Liver (tissue), 9 donors: ENCODE results near the gene GLI3. TPM values are rescaled to one million over a fixed set of nuclear protein-coding genes. Genes with fewer than 3 reads are reported as not detected.

Experiments used
- DNase-seq: peaks from one replicate; pipeline ENCODE4 v3.0.0-alpha.2; 2017; ENCODE audit warnings: low spot score
- H3K27ac ChIP-seq, 2 donors: one replicate each; pipeline ENCODE4 v1.7.0; 2013; ENCODE audit warnings: inconsistent platforms in 2 of 2, low read length in 2 of 2, control low read depth in 1 of 2, low read depth in 1 of 2, mild to moderate bottlenecking in 1 of 2
- H3K27me3 ChIP-seq, 4 donors: one replicate each; pipeline versions ENCODE4 v1.6.1 to v1.7.0; 2013; ENCODE audit warnings: low read length in 3 of 4, inconsistent platforms in 1 of 4, mild to moderate bottlenecking in 1 of 4, moderate library complexity in 1 of 4; ENCODE audit not compliant: control insufficient read depth in 4 of 4, insufficient read depth in 4 of 4
- H3K36me3 ChIP-seq, 4 donors: one replicate each; pipeline versions ENCODE4 v1.6.1 to v1.7.0; 2013; ENCODE audit warnings: low read length in 3 of 4, mild to moderate bottlenecking in 3 of 4, low read depth in 1 of 4, moderate library complexity in 1 of 4; ENCODE audit not compliant: control insufficient read depth in 4 of 4, insufficient read depth in 3 of 4
- H3K4me1 ChIP-seq, 4 donors: one replicate each; pipeline versions ENCODE4 v1.6.1 to v1.7.0; 2013; ENCODE audit warnings: low read length in 3 of 4, mild to moderate bottlenecking in 3 of 4, moderate library complexity in 1 of 4; ENCODE audit not compliant: control insufficient read depth in 4 of 4, insufficient read depth in 4 of 4
- H3K4me3 ChIP-seq, 3 donors: one replicate each; pipeline versions ENCODE4 v1.6.1 to v1.7.0; 2013; ENCODE audit warnings: low read length in 3 of 3, control low read depth in 1 of 3, low read depth in 1 of 3, mild to moderate bottlenecking in 1 of 3
- H3K9ac ChIP-seq, 2 donors: one replicate each; pipeline ENCODE4 v1.7.0; 2013; ENCODE audit warnings: low read length in 2 of 2, mild to moderate bottlenecking in 2 of 2, moderate library complexity in 2 of 2, control low read depth in 1 of 2, low read depth in 1 of 2
- H3K9me3 ChIP-seq, 4 donors: one replicate each; pipeline versions ENCODE4 v1.6.1 to v1.7.0; 2013; ENCODE audit warnings: low read length in 3 of 4; ENCODE audit not compliant: control insufficient read depth in 4 of 4
- ATF3 ChIP-seq: IDR thresholded peaks from 2 replicates; pipeline ENCODE4 v1.6.1; 2016; ENCODE audit warnings: antibody characterized with exemption
- CTCF ChIP-seq: fragments of 150-350 bp; IDR thresholded peaks from 2 replicates; pipeline ENCODE4 v1.5.1; 2017; ENCODE audit warnings: improper control_type of control experiment, low read depth, low read length; ENCODE audit not compliant: missing input control
- EGR1 ChIP-seq, 2 donors: IDR thresholded peaks; 2 replicates each; pipeline ENCODE4 v1.6.1; 2016 to 2018; ENCODE audit warnings: antibody characterized with exemption in 2 of 2, low read depth in 2 of 2
- FOXA1 ChIP-seq: IDR thresholded peaks from 2 replicates; pipeline ENCODE4 v1.6.1; 2016; ENCODE audit warnings: antibody characterized with exemption
- FOXA2 ChIP-seq: IDR thresholded peaks from 2 replicates; pipeline ENCODE4 v1.6.1; 2016; ENCODE audit warnings: antibody characterized with exemption
- GABPA ChIP-seq, 2 donors: IDR thresholded peaks in 1 of 2; conservative IDR thresholded peaks in 1 of 2; 2 replicates each; pipeline ENCODE4 v1.6.1; 2016; ENCODE audit warnings: antibody characterized with exemption in 2 of 2, mild to moderate bottlenecking in 1 of 2, moderate library complexity in 1 of 2
- HNF4A ChIP-seq, 2 donors: conservative IDR thresholded peaks; 2 replicates each; pipeline ENCODE4 v1.6.1; 2016; ENCODE audit warnings: antibody characterized with exemption in 2 of 2, mild to moderate bottlenecking in 2 of 2
- HNF4G ChIP-seq: IDR thresholded peaks from 2 replicates; pipeline ENCODE4 v1.6.1; 2016; ENCODE audit warnings: antibody characterized with exemption
- JUND ChIP-seq, 2 donors: IDR thresholded peaks; 2 replicates each; pipeline ENCODE4 v1.6.1; 2016; ENCODE audit warnings: antibody characterized with exemption in 2 of 2
- MAX ChIP-seq: IDR thresholded peaks from 2 replicates; pipeline ENCODE4 v1.6.1; 2016; ENCODE audit warnings: antibody characterized with exemption
- NR2F2 ChIP-seq: IDR thresholded peaks from 2 replicates; pipeline ENCODE4 v1.6.1; 2016; ENCODE audit warnings: antibody characterized with exemption
- RAD21 ChIP-seq, 2 donors: IDR thresholded peaks; 2 replicates each; pipeline ENCODE4 v1.6.1; 2016; ENCODE audit warnings: antibody characterized with exemption in 2 of 2, mild to moderate bottlenecking in 2 of 2
- REST ChIP-seq: IDR thresholded peaks from 2 replicates; pipeline ENCODE4 v1.6.1; 2016; ENCODE audit warnings: antibody characterized with exemption, mild to moderate bottlenecking
- RXRA ChIP-seq, 2 donors: IDR thresholded peaks; 2 replicates each; pipeline ENCODE4 v1.6.1; 2017 to 2018; ENCODE audit warnings: antibody characterized with exemption in 2 of 2, mild to moderate bottlenecking in 1 of 2
- SP1 ChIP-seq: IDR thresholded peaks from 2 replicates; pipeline ENCODE4 v1.6.1; 2018; ENCODE audit warnings: antibody characterized with exemption, mild to moderate bottlenecking
- TAF1 ChIP-seq: conservative IDR thresholded peaks from 2 replicates; pipeline ENCODE4 v1.6.1; 2016; ENCODE audit warnings: antibody characterized with exemption, mild to moderate bottlenecking
- YY1 ChIP-seq: IDR thresholded peaks from 2 replicates; pipeline ENCODE4 v1.6.1; 2016; ENCODE audit warnings: antibody characterized with exemption, mild to moderate bottlenecking
- ZBTB33 ChIP-seq: IDR thresholded peaks from 2 replicates; pipeline ENCODE4 v1.6.1; 2016; ENCODE audit warnings: antibody characterized with exemption
- WGBS: extraction: QIAGEN DNeasy Blood & Tissue Kit; methylation state at CpG from one replicate; pipeline ENCODE4 v1.1.7; 2013; 5-methylcytosine and 5-hydroxymethylcytosine counted together
- polyA plus RNA-seq, 2 donors: library from polyadenylated mRNA; stranded (reverse) in 1 of 2; unstranded in 1 of 2; fragments of 200-250 nt in 1 of 2; fragments of >200 nt in 1 of 2; fragmentation: Nextera tagmentation in 1 of 2; extraction: Ambion mirVana in 1 of 2; gene quantifications; one replicate each; pipeline versions ENCODE4 v1.2.1 to v1.2.3, GENCODE V29; 2013 to 2015
- total RNA-seq, 2 donors: library from RNA; depleted of rRNA; stranded (reverse); fragments of >200 nt; gene quantifications; one replicate each; pipeline ENCODE4 v1.2.3, GENCODE V29; 2014
- donor health status: healthy.
- donor health status: healthy.
- donor health status: healthy.
- donor health status: healthy.
- donor health status: healthy.

The GLI3 gene
- total and polyA plus RNA-seq, 4 donors = 0.09 to 0.42 (median 0.26) TPM

GRCh38 chr7:42207420-42207819 is 29.6 kb downstream of the GLI3 start:
- H3K27ac ChIP-seq = no peak overlapping the region
- no peaks in the 10 kb centered on the region for H3K9me3 ChIP-seq
- H3K4me1 ChIP-seq = no peaks in the 10 kb centered on the region
- no peak overlapping the region for H3K9ac ChIP-seq
- H3K36me3 ChIP-seq = no peaks in the 10 kb centered on the region
- WGBS = 76% methylated on average over 2 of the region's 2 CpGs
- H3K4me3 ChIP-seq = no peak overlapping the region
- no peak for DNase-seq
- no peak for TF ChIP-seq ATF3
- TF ChIP-seq HNF4A (conservative IDR thresholded peaks at IDR 0.05) = no peak
- TF ChIP-seq HNF4G = no peak
- TF ChIP-seq SP1 = no peak
- TF ChIP-seq JUND (IDR thresholded peaks at IDR 0.05) = no peak
- no peak for TF ChIP-seq FOXA1
- no peak for TF ChIP-seq FOXA2
- no peak for TF ChIP-seq MAX
- no peak for TF ChIP-seq TAF1
- no peak for TF ChIP-seq GABPA (IDR thresholded peaks at IDR 0.05 in 1 of 2, conservative IDR thresholded peaks at IDR 0.05 in 1 of 2)
- no peak for TF ChIP-seq EGR1 (IDR thresholded peaks at IDR 0.05; ENCODE audit: low read depth in 2 of 2)
- no peak for TF ChIP-seq RXRA (IDR thresholded peaks at IDR 0.05)
- no peak for TF ChIP-seq RAD21 (IDR thresholded peaks at IDR 0.05)
- no peak for TF ChIP-seq NR2F2
- H3K27me3 ChIP-seq = peaks cover 0 to 3% (median 0%) of the 10 kb centered on the region in 4 donors

GRCh38 chr7:42203336-42203735 is 33.7 kb downstream of the GLI3 start:
- no peak for TF ChIP-seq ATF3
- TF ChIP-seq JUND (IDR thresholded peaks at IDR 0.05) = no peak
- no peak for TF ChIP-seq YY1
- Histone ChIP-seq H3K9me3 (no peaks in the 10 kb centered on the region), H3K27ac (no peak overlapping the region), H3K27me3 (peaks cover 0 to 2% (median 0%) of the 10 kb centered on the region in 4 donors), H3K4me3 (no peak overlapping the region), H3K36me3 (no peaks in the 10 kb centered on the region), H3K9ac (no peak overlapping the region), H3K4me1 (no peaks in the 10 kb centered on the region)
- DNase-seq = no peak

GRCh38 chr7:42202601-42203000 is 34.4 kb downstream of the GLI3 start:
- TF ChIP-seq EGR1 (IDR thresholded peaks at IDR 0.05; ENCODE audit: low read depth in 2 of 2) = no peak
- TF ChIP-seq MAX = no peak
- no peak for TF ChIP-seq CTCF
- no peak for TF ChIP-seq REST
- TF ChIP-seq HNF4G = no peak
- TF ChIP-seq FOXA2 = no peak
- TF ChIP-seq NR2F2 = no peak
- TF ChIP-seq GABPA (IDR thresholded peaks at IDR 0.05 in 1 of 2, conservative IDR thresholded peaks at IDR 0.05 in 1 of 2) = no peak
- TF ChIP-seq FOXA1 = no peak
- TF ChIP-seq YY1 = no peak
- TF ChIP-seq JUND (IDR thresholded peaks at IDR 0.05) = no peak
- TF ChIP-seq RXRA (IDR thresholded peaks at IDR 0.05) = no peak
- no peak for TF ChIP-seq HNF4A (conservative IDR thresholded peaks at IDR 0.05)
- no peak for TF ChIP-seq RAD21 (IDR thresholded peaks at IDR 0.05)
- TF ChIP-seq ATF3 = no peak
- no peak for TF ChIP-seq ZBTB33
- TF ChIP-seq TAF1 = no peak
- no peak for TF ChIP-seq SP1
- DNase-seq = no peak
- Histone ChIP-seq H3K4me1 (no peaks in the 10 kb centered on the region), H3K4me3 (no peak overlapping the region), H3K9ac (no peak overlapping the region), H3K9me3 (no peaks in the 10 kb centered on the region), H3K36me3 (no peaks in the 10 kb centered on the region), H3K27ac (no peak overlapping the region), H3K27me3 (peaks cover 0 to 2% (median 0%) of the 10 kb centered on the region in 4 donors)
- WGBS = 76% methylated on average over 4 of the region's 4 CpGs
